ENCODE data around the gene MOSMO. TPM values are rescaled to one million over a fixed set of nuclear protein-coding genes. Genes with fewer than 3 reads are reported as not detected.

Gene MOSMO
- total and polyA plus RNA-seq, 2 of the 13 experiments (the other 11 are each of a cell fraction or from before 2014, with no cell fraction given) = 26.7 to 32.6 TPM

DNA sequence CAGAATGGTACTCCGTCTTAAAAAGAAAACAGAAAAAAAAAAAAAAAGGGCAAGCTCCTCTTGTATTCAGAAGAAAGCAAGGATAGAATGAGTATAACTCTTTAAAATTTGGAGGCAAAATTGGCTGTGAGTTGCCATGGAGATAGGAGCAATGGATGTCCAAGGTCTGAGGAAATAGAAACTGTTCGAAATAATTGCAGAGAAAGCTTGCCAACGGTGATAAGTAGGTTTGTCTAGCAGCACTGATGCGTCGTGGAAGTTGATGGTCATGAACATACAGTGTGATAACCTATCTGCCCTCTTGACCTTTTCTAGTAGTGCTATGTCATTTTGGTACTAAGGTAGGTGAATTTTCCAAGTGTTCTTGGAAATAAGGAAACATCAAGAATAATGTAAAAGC is 3.0 kb downstream of the MOSMO start:
- CTCF ChIA-PET (ENCODE audit: low intra/inter-chr PET ratio, low total read pairs) = no interaction called here
- FAIRE-seq (no peak), ATAC-seq (no peak), DNase-seq (ENCODE audit: low spot score) (no peak)
- Histone ChIP-seq H3K36me3 (replicated peaks in 1 of 2; ENCODE audit: control insufficient read depth in 1 of 2, insufficient read depth in 2 of 2, low read length in 2 of 2) (no peaks in the 10 kb centered on the region), H3K9ac (ENCODE audit: insufficient read depth, low read depth, low read length) (no peak overlapping the region), H4K20me1 (ENCODE audit: insufficient read depth, low read length) (0 out of 2 replicates have a peak, but pooled peaks cover 6% of the 10 kb centered on the region), H3K79me2 (ENCODE audit: insufficient read depth, low read length) (peaks cover 72% of the 10 kb centered on the region), H3K27me3 (ENCODE audit: control insufficient read depth in 1 of 2, insufficient read depth in 2 of 2, low read length in 2 of 2) (no peaks in the 10 kb centered on the region; a peak in 1 of 5 replicates), H2AFZ (ENCODE audit: low read length) (no peak overlapping the region), H3K4me2 (ENCODE audit: low read depth, low read length) (no peak overlapping the region), H3K27ac (ENCODE audit: extremely low read length, insufficient read depth, low read length) (no peak overlapping the region), H3K4me3 (replicated peaks in 1 of 3; ENCODE audit: insufficient read depth in 1 of 3, low read depth in 2 of 3, low read length in 3 of 3) (no peak overlapping the region), H3K4me1 (ENCODE audit: insufficient read depth, low read length) (peaks cover 67% of the 10 kb centered on the region), H3K9me3 (ENCODE audit: low read length) (no peaks in the 10 kb centered on the region)
- in situ Hi-C loops (cut with HindIII; ENCODE audit: extremely low pct_ligation_motif_present, low pct_unique_long_range_greater_than_20kb) = no loop called here
- 81% methylated on average over 5 of the region's 5 CpGs for WGBS (ENCODE audit: low lambda C conversion rate)
- intact Hi-C loops (cut with micrococcal nuclease; ENCODE audit: unreplicated experiment) = no loop called here
- POLR2A ChIA-PET = no interaction called here
- no TSS peak for BruUV-seq (replicated peaks)
- peak; percentile 64 for TF ChIP-seq NR2F6 (IDR thresholded peaks at IDR 0.05)
- TF ChIP-seq NR2F6 (CRISPR knock-in tag; IDR thresholded peaks at IDR 0.05) = no peak
- 0 out of 2 replicates have a peak, but pooled peaks have one; percentile 32 for TF ChIP-seq EHMT2 (IDR thresholded peaks at IDR 0.05; ENCODE audit: borderline replicate concordance, low read depth, low read length)
- no peak for TF ChIP-seq NFKBIZ (CRISPR knock-in tag; IDR thresholded peaks at IDR 0.05)

DNA sequence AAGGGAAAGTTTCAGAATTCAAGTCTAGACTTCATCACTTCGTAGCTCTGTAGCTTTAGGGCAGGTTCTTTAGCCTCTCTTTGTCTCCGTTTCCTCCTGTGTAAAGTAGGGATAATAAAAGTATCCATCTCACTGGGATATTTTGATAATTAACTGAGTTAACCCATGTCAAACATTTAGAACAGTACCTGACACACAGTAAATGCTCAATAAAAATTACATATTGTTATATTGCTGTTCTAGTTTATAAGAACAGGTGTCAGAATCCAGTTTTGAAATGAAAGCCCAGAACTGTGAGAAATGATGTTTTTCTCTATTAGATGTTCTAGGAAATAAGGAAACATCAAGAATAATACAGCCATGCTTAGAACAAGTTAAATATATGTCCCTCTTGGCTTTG is 4.3 kb downstream of the MOSMO start:
- Histone ChIP-seq H3K4me1 (ENCODE audit: insufficient read depth, low read length) (peaks cover 55% of the 10 kb centered on the region), H3K9ac (ENCODE audit: insufficient read depth, low read depth, low read length) (no peak overlapping the region), H3K79me2 (ENCODE audit: insufficient read depth, low read length) (peaks cover 86% of the 10 kb centered on the region), H3K4me2 (ENCODE audit: low read depth, low read length) (no peak overlapping the region), H3K27me3 (ENCODE audit: control insufficient read depth in 1 of 2, insufficient read depth in 2 of 2, low read length in 2 of 2) (no peaks in the 10 kb centered on the region; a peak in 1 of 5 replicates), H3K27ac (ENCODE audit: extremely low read length, insufficient read depth, low read length) (no peak overlapping the region), H3K36me3 (replicated peaks in 1 of 2; ENCODE audit: control insufficient read depth in 1 of 2, insufficient read depth in 2 of 2, low read length in 2 of 2) (no peaks in the 10 kb centered on the region), H4K20me1 (ENCODE audit: insufficient read depth, low read length) (0 out of 2 replicates have a peak, but pooled peaks cover 6% of the 10 kb centered on the region), H2AFZ (ENCODE audit: low read length) (no peak overlapping the region), H3K4me3 (replicated peaks in 1 of 3; ENCODE audit: insufficient read depth in 1 of 3, low read depth in 2 of 3, low read length in 3 of 3) (no peak overlapping the region), H3K9me3 (ENCODE audit: low read length) (no peaks in the 10 kb centered on the region)
- ATAC-seq (no peak), FAIRE-seq (no peak), DNase-seq (ENCODE audit: low spot score) (no peak)
- BruUV-seq (replicated peaks) = no TSS peak
- in situ Hi-C loops (cut with HindIII; ENCODE audit: extremely low pct_ligation_motif_present, low pct_unique_long_range_greater_than_20kb) (no loop called here), intact Hi-C loops (cut with micrococcal nuclease; ENCODE audit: unreplicated experiment) (no loop called here)
- 48% methylated on average over 2 of the region's 2 CpGs for WGBS (ENCODE audit: low lambda C conversion rate)
- ChIA-PET POLR2A (interaction anchor here (0.7 to 1.4 kb wide), 3 partner anchors 15 to 67 kb away, joined by 3 to 4 read pairs (median 3); no protein-coding TSS in a partner anchor), CTCF (ENCODE audit: low intra/inter-chr PET ratio, low total read pairs) (no interaction called here)
- no peak for TF ChIP-seq SP1 (IDR thresholded peaks at IDR 0.05)
- no peak for TF ChIP-seq SP1 (CRISPR knock-in tag; IDR thresholded peaks at IDR 0.05)
- no peak for TF ChIP-seq ZKSCAN1 (IDR thresholded peaks at IDR 0.05; ENCODE audit: low read length)
- TF ChIP-seq, protein P1, sequence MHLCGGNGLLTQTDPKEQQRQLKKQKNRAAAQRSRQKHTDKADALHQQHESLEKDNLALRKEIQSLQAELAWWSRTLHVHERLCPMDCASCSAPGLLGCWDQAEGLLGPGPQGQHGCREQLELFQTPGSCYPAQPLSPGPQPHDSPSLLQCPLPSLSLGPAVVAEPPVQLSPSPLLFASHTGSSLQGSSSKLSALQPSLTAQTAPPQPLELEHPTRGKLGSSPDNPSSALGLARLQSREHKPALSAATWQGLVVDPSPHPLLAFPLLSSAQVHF (CRISPR knock-in tag; IDR thresholded peaks at IDR 0.05) = no peak
- no peak for TF ChIP-seq NFRKB (IDR thresholded peaks at IDR 0.05)
- TF ChIP-seq ZSCAN12 (CRISPR knock-in tag; IDR thresholded peaks at IDR 0.05) = no peak
- no peak for TF ChIP-seq TP53 (CRISPR knock-in tag; conservative IDR thresholded peaks at IDR 0.05)
- no peak for TF ChIP-seq ZNF3 (CRISPR knock-in tag; IDR thresholded peaks at IDR 0.05)
- no peak for TF ChIP-seq ZBTB3 (CRISPR knock-in tag; IDR thresholded peaks at IDR 0.05; ENCODE audit: borderline replicate concordance, low read depth)
- TF ChIP-seq FLYWCH1 (CRISPR knock-in tag; IDR thresholded peaks at IDR 0.05) = no peak
- TF ChIP-seq ARNT2 (CRISPR knock-in tag; IDR thresholded peaks at IDR 0.05; ENCODE audit: low read depth) = no peak
- no peak for TF ChIP-seq ZFP90 (CRISPR knock-in tag; IDR thresholded peaks at IDR 0.05; ENCODE audit: borderline replicate concordance)
- TF ChIP-seq TOE1 (CRISPR knock-in tag; IDR thresholded peaks at IDR 0.05) = no peak
- TF ChIP-seq ADNP (CRISPR knock-in tag; IDR thresholded peaks at IDR 0.05) = no peak

Data from HepG2 (cell line).